LNCAP (cell line): Measurements from ENCODE around the gene MYDGF.

ENCODE experiments used
- TF ChIP-seq, protein P1 (sequence below): fragments of 450-650 bp; IDR thresholded peaks from 2 replicates; pipeline ENCODE4 v1.5.1; 2017; ENCODE audit warnings: mild to moderate bottlenecking

Gene MYDGF

DNA sequence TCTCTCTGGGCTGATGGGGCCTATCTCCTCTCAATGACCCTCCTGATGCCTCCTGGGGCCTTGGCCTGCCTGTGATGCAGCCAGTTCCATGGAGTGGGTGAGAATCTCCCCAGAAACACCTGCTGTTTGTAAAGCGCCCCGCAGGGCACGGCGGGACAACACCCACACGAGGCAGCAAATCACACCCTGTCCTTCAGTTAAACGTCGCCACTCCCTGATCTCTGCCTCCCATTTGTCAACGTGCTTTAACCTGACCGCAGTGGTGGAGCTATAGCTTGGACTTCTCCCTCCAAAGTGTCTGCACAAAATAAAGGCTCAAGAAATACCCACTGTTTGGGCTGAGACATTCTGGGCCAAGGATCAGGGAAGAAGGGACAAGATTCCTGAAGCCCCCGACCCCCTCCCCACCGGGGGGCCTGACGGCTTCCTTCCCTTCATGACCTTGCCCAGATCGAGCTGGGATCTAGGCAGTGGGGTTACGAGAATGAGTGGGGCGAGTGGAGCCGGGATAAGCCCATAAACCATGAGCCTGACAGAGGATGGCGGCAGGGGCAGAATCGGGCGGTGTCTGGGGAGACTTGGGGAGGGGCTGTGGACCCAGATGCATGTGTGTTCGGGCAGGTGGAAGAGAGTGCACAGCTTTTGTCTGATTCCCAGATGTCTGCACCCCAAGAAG, 8.0 kb downstream of the MYDGF start:
- TF ChIP-seq, protein P1, sequence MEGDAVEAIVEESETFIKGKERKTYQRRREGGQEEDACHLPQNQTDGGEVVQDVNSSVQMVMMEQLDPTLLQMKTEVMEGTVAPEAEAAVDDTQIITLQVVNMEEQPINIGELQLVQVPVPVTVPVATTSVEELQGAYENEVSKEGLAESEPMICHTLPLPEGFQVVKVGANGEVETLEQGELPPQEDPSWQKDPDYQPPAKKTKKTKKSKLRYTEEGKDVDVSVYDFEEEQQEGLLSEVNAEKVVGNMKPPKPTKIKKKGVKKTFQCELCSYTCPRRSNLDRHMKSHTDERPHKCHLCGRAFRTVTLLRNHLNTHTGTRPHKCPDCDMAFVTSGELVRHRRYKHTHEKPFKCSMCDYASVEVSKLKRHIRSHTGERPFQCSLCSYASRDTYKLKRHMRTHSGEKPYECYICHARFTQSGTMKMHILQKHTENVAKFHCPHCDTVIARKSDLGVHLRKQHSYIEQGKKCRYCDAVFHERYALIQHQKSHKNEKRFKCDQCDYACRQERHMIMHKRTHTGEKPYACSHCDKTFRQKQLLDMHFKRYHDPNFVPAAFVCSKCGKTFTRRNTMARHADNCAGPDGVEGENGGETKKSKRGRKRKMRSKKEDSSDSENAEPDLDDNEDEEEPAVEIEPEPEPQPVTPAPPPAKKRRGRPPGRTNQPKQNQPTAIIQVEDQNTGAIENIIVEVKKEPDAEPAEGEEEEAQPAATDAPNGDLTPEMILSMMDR: no peak

GRCh38 chr19:4660993-4661392, 9.1 kb downstream of the MYDGF start:
- TF ChIP-seq, protein P1: no peak

DNA sequence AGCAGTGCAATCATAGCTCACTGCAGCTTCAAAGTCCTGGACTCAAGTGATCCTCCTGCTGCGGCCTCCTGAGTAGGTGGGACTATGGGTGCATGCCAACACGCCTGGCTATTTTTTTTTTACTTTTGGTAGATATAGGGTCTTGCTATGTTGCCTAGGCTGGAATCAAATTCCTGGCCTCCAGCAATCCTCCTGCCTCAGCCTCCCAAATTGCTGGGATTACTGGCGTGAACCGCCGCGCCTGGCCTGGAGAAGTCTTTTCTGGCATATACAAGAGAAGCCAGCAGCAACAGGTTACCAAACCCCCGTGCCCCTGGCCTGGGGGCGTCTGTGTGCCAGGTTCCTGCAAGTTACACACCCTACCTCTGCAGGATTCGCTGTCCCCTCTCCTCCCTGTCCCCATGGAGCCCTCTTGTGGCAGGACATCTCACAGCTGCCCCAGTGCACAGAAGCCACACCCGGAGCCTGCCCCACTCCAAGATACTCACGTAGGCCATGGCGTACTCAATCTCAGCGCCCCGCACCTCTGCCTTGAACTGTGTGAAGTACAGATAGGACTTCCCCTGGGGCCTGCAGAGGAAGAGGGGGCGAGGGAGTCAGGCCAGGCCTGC, 9.9 kb downstream of the MYDGF start:
- TF ChIP-seq, protein P1: peak; percentile 25; the same call in 1 of the 2 replicates

DNA sequence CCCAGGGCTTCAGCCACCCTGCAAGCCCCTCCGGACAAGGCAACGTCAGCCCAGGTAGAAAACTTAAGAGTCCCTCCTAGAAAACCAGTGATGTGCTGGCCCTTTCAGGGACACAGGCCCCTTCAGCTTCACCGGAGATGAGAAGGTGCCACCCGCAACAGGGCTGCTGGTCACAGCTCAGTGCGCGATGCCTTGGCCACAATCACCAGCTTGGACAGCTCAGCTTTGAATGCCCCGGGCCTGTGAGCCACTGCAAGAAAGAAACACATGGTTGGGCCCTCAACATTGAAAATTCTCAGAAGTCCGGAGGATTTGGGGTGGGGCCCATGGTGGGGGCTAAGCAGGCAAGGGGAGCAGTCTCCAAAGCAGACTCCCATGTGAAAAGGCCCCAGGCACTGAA, 12.3 kb downstream of the MYDGF start:
- TF ChIP-seq, protein P1: no peak

DNA sequence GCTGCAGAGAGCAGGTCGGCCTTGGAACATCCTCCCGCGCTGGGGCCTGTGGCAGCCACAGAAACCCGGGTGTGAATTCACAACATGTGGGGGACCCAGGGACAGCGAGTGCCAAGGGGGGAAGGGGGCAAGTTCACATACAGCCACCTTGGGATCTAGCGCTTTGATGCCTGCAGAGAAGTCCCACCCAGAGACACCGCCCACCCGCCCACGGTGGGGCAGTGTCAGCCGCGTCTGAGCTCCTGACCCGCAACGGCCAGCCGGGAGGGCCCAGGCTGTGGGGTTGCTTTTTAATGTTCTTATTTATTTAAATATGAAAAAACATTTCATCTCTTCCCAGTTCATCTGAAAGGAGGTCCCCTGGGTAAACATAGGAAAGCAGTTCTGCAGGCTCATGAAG, 12.9 kb downstream of the MYDGF start:
- TF ChIP-seq, protein P1: no peak

- TF ChIP-seq, protein P1: no peak
These were observed 14.0 kb downstream of the MYDGF start for GRCh38 chr19:4656102-4656501.

DNA sequence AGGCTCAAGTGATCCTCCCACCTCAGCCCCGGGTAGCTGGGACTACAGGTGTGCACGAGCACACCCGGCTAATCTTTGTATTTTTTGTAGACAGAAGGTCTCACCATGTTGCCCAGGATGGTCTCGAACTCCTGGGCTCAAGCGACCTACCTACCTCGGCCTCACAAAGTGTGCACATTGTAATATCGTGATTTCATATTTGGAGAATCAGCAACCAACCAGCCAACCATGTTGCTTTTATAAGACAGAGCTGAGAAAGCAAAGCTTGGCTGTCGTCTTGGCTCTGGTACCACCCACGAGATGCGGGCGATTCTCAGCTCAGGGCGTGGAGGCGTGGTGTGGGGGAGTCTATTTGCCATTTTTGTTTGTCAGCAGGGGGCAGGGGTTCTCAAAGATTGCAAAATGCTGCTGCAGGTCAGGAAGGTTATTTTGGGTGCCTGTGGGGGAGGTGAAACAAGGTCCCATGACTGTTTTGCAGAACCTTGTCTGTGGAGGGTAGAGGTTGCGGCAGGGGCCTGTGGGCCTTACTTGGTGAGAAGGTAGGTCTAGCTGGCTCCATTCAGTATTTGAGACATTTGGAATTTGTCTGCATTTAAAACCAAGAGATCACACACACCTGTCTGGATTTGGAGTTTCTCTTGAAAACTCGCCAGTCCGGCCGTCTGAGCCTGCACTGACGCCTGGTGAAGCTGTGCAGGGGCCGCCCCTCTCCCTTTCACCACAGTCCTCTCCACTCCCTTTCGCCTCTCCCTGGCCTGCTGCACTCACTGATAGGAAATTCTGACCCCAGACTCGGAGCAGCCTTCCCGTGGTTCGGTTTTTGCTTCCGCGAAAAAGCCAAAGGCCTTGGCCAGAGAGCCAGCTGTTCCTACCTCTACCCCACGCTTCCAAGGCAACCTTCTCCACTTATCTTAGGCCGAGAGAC, 15.4 kb downstream of the MYDGF start:
- TF ChIP-seq, protein P1: no peak
